Natural killer cell (primary cell): ENCODE measurements around the gene PHLDA2. TPM values are rescaled to one million over a fixed set of nuclear protein-coding genes. Genes with fewer than 3 reads are reported as not detected.

Experiments
- ATAC-seq, 3 donors: fragments of 150-1000 bp in 2 of 3; fragments of 200-7000 bp in 1 of 3; cut with Tn5 transposase; 1 replicate in 1 of 3; 2 replicates in 2 of 3; pipeline ENCODE4 v1.10.0; 2021; ENCODE audit warnings: mild to moderate bottlenecking in 2 of 3, moderate library complexity in 2 of 3
- DNase-seq, 2 donors: peaks; one replicate each; pipeline versions ENCODE4 v3.0.0 to v3.0.0-alpha.2; 2013 to 2021; ENCODE audit warnings: mixed read lengths in 1 of 2
- H3K27ac ChIP-seq: one replicate; pipeline ENCODE4 v1.5.1; 2013; ENCODE audit warnings: mild to moderate bottlenecking, low read length
- H3K27me3 ChIP-seq: one replicate; pipeline ENCODE4 v1.6.1; 2013; ENCODE audit warnings: low read length; ENCODE audit not compliant: control insufficient read depth, insufficient read depth
- H3K36me3 ChIP-seq: one replicate; pipeline ENCODE4 v1.6.1; 2013; ENCODE audit warnings: low read length; ENCODE audit not compliant: control insufficient read depth, insufficient read depth
- H3K4me1 ChIP-seq: one replicate; pipeline ENCODE4 v1.6.1; 2013; ENCODE audit warnings: low read length; ENCODE audit not compliant: control insufficient read depth, insufficient read depth
- H3K4me3 ChIP-seq: one replicate; pipeline ENCODE4 v1.5.1; 2013; ENCODE audit warnings: low read length
- H3K9me3 ChIP-seq: one replicate; pipeline ENCODE4 v1.6.1; 2013; ENCODE audit warnings: low read length; ENCODE audit not compliant: control insufficient read depth, insufficient read depth
- H3K27ac Mint-ChIP-seq, 2 donors: one replicate each; pipeline ENCODE4 v1.8.0; 2022; ENCODE audit warnings: mild to moderate bottlenecking in 2 of 2, mixed read lengths in 2 of 2, moderate library complexity in 1 of 2
- H3K27me3 Mint-ChIP-seq, 2 donors: one replicate each; pipeline ENCODE4 v1.8.0; 2022; ENCODE audit warnings: low read depth in 2 of 2, mixed read lengths in 2 of 2
- H3K36me3 Mint-ChIP-seq: one replicate; pipeline ENCODE4 v1.8.0; 2022; ENCODE audit warnings: mixed read lengths
- H3K4me1 Mint-ChIP-seq, 2 donors: one replicate each; pipeline ENCODE4 v1.8.0; 2022; ENCODE audit warnings: mixed read lengths in 2 of 2
- H3K4me3 Mint-ChIP-seq: one replicate; pipeline ENCODE4 v1.8.0; 2022; ENCODE audit warnings: mild to moderate bottlenecking, moderate library complexity, mixed read lengths
- H3K9me3 Mint-ChIP-seq, 2 donors: one replicate each; pipeline ENCODE4 v1.8.0; 2022; ENCODE audit warnings: mixed read lengths in 2 of 2
- CTCF ChIP-seq: fragments of 200-600 bp; IDR thresholded peaks from one replicate; pipeline ENCODE4 v1.8.0; 2022; ENCODE audit warnings: antibody characterized with exemption
- WGBS: methylation state at CpG from one replicate; pipeline ENCODE4 v1.1.7; 2013; ENCODE audit warnings: missing lambda C conversion rate; ENCODE audit not compliant: insufficient coverage; 5-methylcytosine and 5-hydroxymethylcytosine counted together
- intact Hi-C: fragments of 100-400 bp; cut with micrococcal nuclease; formaldehyde crosslinking; loops from one replicate; pipeline ENCODE4 v1.14.2; 2022
- total RNA-seq, 4 donors: library from RNA; stranded (reverse); fragments of 120-200 nt in 1 of 4; gene quantifications; one replicate each; pipeline versions ENCODE4 v1.2.3 to v1.2.4, GENCODE V29; 2013 to 2022

Gene PHLDA2
- total RNA-seq, 3 donors from 2014 or later (not counting 1 experiment from before 2014, with no cell fraction given): 0.79 to 3.2 (median 2.2) TPM

- Mint-ChIP-seq H3K4me1 (peaks cover 28 to 31% of the 10 kb centered on the region in 2 donors), H3K36me3 (no peaks in the 10 kb centered on the region), H3K9me3 (no peaks in the 10 kb centered on the region), H3K27ac (no peak overlapping the region), H3K27me3 (peaks cover 1 to 2% of the 10 kb centered on the region in 2 donors), H3K4me3 (peak overlapping the region; percentile 37)
- Histone ChIP-seq H3K27ac (no peak overlapping the region), H3K36me3 (no peaks in the 10 kb centered on the region), H3K9me3 (no peaks in the 10 kb centered on the region), H3K4me1 (peaks cover 45% of the 10 kb centered on the region), H3K27me3 (peaks cover 3% of the 10 kb centered on the region), H3K4me3 (no peak overlapping the region)
- peak; percentile 32 to 45 (median 34) for ATAC-seq
- intact Hi-C loops: loop anchor here (1.0 to 2.0 kb wide), 2 partner anchors 355 to 460 kb away; no protein-coding TSS in a partner anchor
- 33% methylated on average over 23 of the region's 25 CpGs for WGBS
- peak; percentile 94 for TF ChIP-seq CTCF
- peak; percentile 85 to 91 for DNase-seq
Observed at GRCh38 chr11:2888266-2888968, 40.8 kb downstream of the PHLDA2 start.

GRCh38 chr11:2887515-2888195 is 41.6 kb downstream of the PHLDA2 start:
- Histone ChIP-seq H3K4me1 (peaks cover 38% of the 10 kb centered on the region), H3K27ac (no peak overlapping the region), H3K27me3 (peaks cover 8% of the 10 kb centered on the region), H3K4me3 (no peak overlapping the region), H3K9me3 (no peaks in the 10 kb centered on the region), H3K36me3 (no peaks in the 10 kb centered on the region)
- H3K36me3 Mint-ChIP-seq: no peaks in the 10 kb centered on the region
- peak overlapping the region; percentile 49 for H3K4me3 Mint-ChIP-seq
- no peaks in the 10 kb centered on the region for H3K9me3 Mint-ChIP-seq
- peaks cover 8 to 10% of the 10 kb centered on the region in 2 donors for H3K27me3 Mint-ChIP-seq
- intact Hi-C loops: loop anchor here (1.0 to 2.0 kb wide), 2 partner anchors 354 to 459 kb away; no protein-coding TSS in a partner anchor
- no peak for TF ChIP-seq CTCF
- ATAC-seq (no peak), DNase-seq (peak in 1 of 2 donors; percentile 42)
- H3K4me1 Mint-ChIP-seq: peaks cover 23 to 30% of the 10 kb centered on the region in 2 donors
- no peak overlapping the region for H3K27ac Mint-ChIP-seq
- WGBS: 69% methylated on average over 11 of the region's 11 CpGs

- Histone ChIP-seq H3K4me1 (peaks cover 31% of the 10 kb centered on the region), H3K27me3 (peaks cover 8% of the 10 kb centered on the region), H3K27ac (no peak overlapping the region), H3K9me3 (no peaks in the 10 kb centered on the region), H3K4me3 (no peak overlapping the region), H3K36me3 (no peaks in the 10 kb centered on the region)
- Mint-ChIP-seq H3K4me3 (peak overlapping the region; percentile 63), H3K27me3 (peaks cover 8 to 15% of the 10 kb centered on the region in 2 donors), H3K9me3 (no peaks in the 10 kb centered on the region), H3K36me3 (no peaks in the 10 kb centered on the region), H3K4me1 (peaks cover 19 to 23% of the 10 kb centered on the region in 2 donors), H3K27ac (peak overlapping the region in 1 of 2 donors; percentile 44)
- intact Hi-C loops: no loop called here
- TF ChIP-seq CTCF: no peak
- ATAC-seq (no peak), DNase-seq (peak in 1 of 2 donors; percentile 30)
- 73% methylated on average over 4 of the region's 5 CpGs for WGBS
Observed at GRCh38 chr11:2886936-2887335, 42.3 kb downstream of the PHLDA2 start.
